Eye (tissue), 1 donor: ENCODE data around the gene EPB41L4A.
"Not testable (repeated sequence)": the region's sequence is repeated elsewhere in the genome, so short reads cannot be mapped to it uniquely, and the experiment has no call there.

Experiments used
- DNase-seq: peaks from one replicate; pipeline ENCODE4 v3.0.0-alpha.2; 2015

The EPB41L4A gene

DNA sequence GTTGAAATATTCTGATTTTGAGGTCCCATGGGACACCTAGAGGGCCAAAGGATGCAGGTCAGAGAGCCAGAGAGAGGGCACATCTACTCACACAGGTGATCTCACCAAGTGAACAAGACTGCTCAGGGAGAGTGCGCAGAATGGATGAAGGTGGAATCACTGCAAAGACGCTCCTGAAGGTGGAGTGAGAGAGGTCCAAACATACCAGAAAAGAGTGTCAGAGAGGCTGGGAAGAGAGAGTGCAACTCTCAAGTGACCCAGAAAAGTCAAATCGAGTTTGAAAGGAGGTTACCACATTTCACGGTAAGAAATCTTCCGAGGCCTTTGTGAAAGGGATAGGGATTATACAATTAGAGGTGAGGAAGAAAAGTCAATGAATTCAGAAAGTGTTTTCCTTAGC lies 173.4 kb downstream of the EPB41L4A start:
- DNase-seq = no peak

DNA sequence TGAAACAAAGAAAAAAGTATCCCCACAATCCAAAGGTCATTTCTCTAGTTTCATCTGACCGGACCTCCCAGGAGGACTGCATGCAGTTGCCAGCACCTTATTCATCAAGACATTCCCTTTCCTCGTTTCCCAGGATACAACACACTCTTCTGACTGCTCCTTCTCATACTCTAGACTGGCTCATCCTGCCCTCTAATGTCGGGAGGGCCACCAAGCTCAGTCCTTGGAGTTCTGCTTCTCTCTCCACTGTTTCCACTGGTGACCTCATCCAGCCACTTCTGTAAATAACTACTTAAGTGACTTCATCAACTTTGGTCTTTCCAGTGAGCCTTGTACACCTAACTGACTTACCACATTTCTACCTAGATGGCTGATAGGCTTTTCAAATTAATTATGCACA lies 179.1 kb downstream of the EPB41L4A start:
- no peak for DNase-seq

DNA sequence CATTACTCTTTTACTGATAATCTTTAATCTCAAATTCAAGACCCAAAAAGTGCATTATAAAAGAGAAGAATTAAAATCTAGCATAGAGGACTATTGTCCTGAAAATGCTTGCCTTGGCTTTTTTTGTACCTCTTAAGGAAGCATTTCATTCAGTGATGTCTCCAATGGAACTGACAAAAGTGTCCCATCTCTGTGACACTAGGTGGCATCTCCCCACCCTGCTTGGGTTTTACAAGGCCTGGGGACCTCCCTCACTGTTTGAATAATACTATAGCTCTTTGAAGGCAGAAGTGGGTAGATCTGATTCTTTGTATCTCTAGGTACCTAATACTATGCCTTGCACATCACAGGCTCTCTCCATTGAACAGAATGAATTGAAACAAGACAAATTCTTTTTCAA lies 180.6 kb downstream of the EPB41L4A start:
- no peak for DNase-seq

DNA sequence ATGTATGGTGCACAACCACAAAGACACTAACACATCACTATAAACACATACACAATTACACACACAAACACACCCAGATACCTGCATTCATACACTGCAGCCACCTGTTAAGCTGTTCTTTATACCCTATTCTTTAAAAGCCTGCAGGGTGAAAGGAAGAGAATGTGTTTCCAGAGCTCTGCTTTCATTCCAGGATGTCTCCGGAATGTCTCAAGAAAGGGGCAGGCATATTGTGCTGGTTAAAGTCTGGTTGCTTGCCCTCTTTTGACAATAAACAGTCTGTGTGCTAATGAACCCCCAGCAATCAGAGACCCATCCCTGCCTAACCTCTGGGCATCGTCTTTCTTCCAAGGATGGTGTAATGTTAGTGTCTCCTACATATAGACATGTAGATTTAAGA lies 181.6 kb downstream of the EPB41L4A start:
- DNase-seq = no peak

DNA sequence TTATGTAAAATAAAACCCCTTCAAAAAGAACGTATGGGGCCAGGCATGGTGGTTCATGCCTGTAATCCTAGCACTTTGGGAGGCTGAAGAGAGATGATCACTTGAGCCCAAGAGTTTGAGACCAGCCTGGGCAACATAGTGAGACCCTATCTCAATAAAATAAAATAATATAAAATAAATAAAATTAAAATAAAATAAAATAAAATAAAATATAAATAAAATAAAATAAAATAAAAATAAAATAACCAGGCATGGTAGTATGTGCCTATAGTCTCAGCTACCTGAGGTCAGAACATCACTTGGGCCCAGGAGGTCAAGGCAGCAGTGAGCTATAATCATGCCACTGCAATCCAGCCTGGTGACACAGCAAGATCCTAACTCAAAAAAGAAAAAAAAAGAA lies 185.1 kb downstream of the EPB41L4A start:
- no peak for DNase-seq

GRCh38 chr5:112232667-112233066 lies 186.4 kb downstream of the EPB41L4A start:
- DNase-seq = no peak

DNA sequence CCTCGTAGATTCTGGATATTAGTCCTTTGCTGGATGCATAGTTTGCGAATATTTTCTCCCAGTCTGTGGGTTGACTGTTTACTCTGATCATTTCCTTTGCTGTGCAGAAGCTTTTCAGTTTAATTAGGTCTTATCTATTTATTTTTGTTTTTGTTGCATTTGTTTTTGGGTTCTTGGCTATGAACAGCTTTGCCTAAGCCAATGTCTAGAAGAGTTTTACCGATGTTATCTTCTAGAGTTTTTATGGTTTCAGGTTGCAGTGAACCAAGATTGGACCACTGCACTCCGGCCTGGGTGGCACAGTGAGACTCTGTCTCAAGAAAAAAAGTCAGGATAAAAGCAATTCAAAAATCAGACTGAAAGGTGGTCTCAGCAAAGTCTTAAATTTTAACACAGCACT lies 188.5 kb downstream of the EPB41L4A start:
- DNase-seq = no peak

- peak; percentile 64 for DNase-seq
Measured at GRCh38 chr5:112228667-112229066, 190.4 kb downstream of the EPB41L4A start.

DNA sequence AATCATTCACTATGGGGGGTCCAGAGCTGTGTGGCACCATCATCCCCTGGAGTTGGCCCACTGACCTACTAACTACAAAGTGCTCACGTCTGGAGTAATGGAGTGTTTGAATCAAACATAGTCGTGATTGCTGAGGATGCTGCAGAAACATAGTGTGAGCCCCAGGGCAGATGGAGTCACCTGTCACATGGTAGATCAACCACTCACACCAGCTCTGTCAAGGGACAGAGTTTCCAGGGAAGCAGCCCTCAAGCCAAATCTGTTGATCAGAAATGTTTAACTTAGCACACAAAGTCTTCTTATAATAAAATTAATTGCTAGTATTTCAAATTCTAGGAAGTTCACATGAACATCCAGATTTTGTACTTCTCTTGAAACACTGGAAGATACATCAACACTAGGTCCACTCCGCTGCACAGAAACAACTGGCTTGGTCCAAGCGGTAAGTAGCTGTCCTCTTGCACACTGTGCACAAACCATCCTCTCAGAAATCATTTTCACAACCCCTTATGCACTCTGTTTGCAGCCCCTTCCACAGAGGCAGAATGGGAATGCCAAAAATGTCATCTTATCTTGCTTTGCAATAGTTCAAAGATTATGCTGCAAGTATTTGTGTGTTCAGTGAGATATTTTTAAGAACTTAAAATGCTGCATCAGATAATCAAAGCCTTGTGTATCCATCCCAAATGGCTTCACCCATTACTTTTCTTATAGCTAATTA lies 191.0 kb downstream of the EPB41L4A start:
- peak; percentile 37 for DNase-seq

- no peak for DNase-seq
Measured at GRCh38 chr5:112226215-112226614, 192.9 kb downstream of the EPB41L4A start.

DNA sequence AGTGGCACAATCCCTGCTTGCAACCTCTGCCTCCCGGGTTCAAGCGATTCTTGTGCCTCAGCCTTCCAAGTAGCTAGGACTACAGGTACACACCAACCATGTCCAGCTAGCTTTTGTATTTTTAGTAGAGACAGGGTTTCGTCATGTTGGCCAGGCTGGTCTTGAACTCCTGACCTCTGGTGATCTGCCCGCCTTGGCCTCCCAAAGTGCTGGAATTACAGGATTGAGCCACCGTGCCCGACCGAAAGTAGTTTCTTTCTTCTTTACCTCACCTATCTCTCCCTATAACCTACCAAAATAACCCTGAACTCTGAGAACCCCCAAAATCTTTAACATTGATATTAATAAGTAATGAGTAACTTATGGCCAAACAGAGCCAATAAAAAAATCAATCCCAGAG lies 196.1 kb downstream of the EPB41L4A start:
- DNase-seq = not testable (repeated sequence)

DNA sequence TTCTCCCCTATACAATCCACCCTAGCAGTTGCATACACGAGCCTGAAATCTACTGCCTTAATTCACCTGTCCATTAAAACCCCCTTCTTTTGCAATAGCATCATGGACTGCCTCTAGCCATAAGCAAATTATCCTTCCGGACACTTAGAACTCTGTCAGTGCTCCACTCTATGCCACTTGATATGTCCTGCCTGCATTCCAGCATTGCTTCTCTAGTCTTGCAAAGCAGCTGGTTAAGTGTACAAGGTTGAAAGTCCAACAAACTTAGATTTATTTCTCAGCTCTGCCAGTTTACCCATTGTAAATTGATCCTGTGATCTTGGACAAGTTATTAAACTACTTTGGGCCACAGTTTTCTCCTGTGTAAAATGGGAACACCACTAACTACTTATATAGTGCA lies 197.9 kb downstream of the EPB41L4A start:
- no peak for DNase-seq

DNA sequence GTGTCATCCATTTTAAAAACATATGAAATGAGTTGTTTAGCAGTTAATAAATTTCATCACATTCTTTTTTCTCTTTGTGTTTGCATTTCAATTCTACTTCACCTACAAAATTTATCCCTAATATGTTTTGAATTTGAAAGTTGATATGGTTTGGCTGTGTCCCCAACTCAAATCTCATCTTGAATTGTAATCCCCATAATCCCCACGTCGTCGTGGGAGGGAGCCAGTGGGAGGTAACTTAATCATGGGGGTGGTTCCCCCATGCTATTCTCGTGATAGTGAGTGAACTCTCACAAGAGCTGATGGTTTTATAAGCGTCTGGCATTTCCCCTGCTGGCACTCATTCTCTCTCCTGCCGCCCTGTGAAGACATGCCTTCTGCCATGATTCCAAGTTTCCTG lies 200.1 kb downstream of the EPB41L4A start:
- DNase-seq = no peak

GRCh38 chr5:112217843-112218579 lies 201.1 kb downstream of the EPB41L4A start:
- no peak for DNase-seq

GRCh38 chr5:112216140-112216539 lies 202.9 kb downstream of the EPB41L4A start:
- DNase-seq = no peak

GRCh38 chr5:112210430-112211005 lies 208.6 kb downstream of the EPB41L4A start:
- DNase-seq = peak; percentile 80

DNA sequence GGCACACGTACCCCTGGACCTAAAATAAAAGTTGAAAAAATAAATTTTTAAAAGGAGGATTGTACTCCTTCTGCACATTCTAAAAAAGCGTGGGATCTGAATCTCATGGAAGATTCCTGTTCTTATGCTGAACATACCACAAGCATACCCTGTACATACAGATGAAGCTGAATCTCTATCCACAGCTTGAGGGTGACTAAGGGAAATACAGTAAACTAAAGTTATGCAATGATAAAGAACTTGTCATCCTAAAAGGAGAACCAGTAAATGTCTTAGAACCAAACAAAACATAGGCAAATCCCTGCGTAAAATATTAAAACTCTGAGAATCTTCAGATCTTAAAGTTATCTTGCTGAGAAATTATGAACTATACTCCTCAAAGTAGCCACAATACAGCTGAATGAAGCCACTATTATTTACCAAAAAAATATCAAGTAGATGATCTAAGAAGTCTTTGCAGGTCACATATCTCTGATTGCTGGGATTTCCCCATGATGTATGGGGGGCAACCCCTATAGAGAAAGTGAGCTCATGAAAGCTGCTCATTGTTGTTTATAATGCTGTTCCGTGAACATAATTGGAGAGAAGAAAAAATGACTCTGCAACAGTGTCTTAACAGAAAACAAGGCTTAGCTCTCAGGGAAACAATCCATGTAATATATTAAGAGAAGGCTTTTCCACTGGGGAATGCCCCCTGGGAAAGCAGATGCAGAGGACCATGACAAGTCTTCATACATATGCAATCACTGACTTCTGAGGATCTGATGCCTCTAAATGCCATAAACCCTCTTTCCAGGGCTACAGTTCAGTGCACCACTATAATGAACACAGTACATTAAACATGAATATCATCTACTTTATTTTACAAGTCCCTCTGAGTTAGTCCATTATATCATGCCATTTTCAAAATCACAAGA lies 210.1 kb downstream of the EPB41L4A start:
- peak; percentile 37 for DNase-seq

DNA sequence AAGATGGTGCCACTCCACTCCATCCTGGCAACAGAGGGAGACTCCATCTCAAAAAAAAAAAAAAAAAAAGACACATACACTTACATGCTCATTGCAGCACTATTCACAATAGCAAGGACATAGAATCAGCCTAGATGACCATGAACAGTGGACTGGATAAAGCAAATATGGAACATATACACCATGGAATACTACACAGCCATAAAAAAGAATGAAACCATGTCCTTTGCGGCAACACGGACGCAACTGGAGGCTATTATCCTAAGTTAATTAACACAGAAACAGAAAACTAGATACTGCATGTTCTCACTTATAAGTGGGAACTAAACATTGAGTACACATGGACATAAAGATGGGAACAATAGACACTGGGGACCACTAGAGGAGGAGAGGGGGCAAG lies 210.9 kb downstream of the EPB41L4A start:
- not testable (repeated sequence) for DNase-seq

GRCh38 chr5:112205846-112206245 lies 213.2 kb downstream of the EPB41L4A start:
- DNase-seq = no peak

- no peak for DNase-seq
Measured at GRCh38 chr5:112203229-112203628, 215.8 kb downstream of the EPB41L4A start.

DNA sequence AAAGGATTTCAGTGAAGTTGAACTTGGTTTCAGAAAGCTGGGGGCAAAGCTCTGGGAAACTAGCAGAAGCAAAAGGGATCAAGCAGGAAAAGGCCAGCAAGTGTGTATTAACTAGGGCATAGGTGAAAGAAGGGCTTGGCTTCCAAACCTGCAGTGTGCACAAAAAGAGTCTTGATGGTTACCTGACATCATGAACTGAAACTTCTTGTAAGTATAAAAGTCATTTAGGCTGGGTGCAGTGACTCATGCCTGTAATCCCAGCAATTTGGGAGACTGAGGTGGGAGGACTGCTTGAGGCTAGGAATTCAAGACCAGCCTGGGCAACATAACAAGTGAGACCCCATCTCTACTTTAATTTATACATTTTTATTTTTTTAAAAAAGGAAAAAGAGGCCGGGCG lies 216.4 kb downstream of the EPB41L4A start:
- DNase-seq = no peak

DNA sequence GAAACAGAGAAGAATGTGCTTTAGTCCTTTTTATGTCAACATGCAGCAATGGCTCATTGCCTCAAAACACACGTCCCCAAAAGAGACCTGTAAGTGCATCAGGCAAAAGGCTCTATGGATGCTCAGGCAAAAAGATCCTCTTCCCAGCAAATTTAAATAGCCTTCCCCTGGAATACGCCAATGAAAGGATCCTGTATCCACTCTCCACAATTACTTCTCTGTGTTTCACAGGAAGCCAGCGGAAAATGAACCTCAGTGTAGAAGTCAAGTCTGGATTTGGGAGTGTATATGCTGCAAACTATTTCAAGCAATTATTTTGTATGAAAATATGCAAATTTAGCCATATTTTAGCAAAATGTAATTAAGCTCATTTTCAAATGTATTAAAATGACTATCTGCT lies 217.9 kb downstream of the EPB41L4A start:
- no peak for DNase-seq

- DNase-seq = no peak
Measured at GRCh38 chr5:112200131-112200530, 218.9 kb downstream of the EPB41L4A start.
